Spleen (tissue), 7 donors: Measurements from ENCODE around the gene TLK2.
"Not testable (repeated sequence)": the region's sequence is repeated elsewhere in the genome, so short reads cannot be mapped to it uniquely, and the experiment has no call there.

ENCODE experiments used
- CTCF ChIP-seq, 11 experiments: fragments of 200-600 bp in 7 of 11; fragments of 450-650 bp in 4 of 11; sonication (generic) in 4 of 11; IDR thresholded peaks in 8 of 11; conservative IDR thresholded peaks in 3 of 11; 1 replicate in 7 of 11; 2 replicates in 4 of 11; pipeline versions ENCODE4 v1.4.0 to v1.8.0; 2016 to 2021; ENCODE audit warnings: antibody characterized with exemption in 11 of 11, inconsistent platforms in 4 of 11, mild to moderate bottlenecking in 1 of 11
- POLR2A ChIP-seq, 3 donors: fragments of 450-650 bp; IDR thresholded peaks; one replicate each; pipeline ENCODE4 v1.5.1; 2017; ENCODE audit warnings: antibody characterized with exemption in 3 of 3, mild to moderate bottlenecking in 1 of 3
- donor health status: DM: no; HTN: no; CAD: no; lungs with moderate emphysema.
- donor health status: DM: no; HTN: no; CAD: no.
- donor health status: DM: no; HTN: no; CAD: no.

GRCh38 chr17:62478880-62479638, 434 bp downstream of the TLK2 start:
- not testable (repeated sequence) for TF ChIP-seq CTCF (IDR thresholded peaks at IDR 0.05 in 8 of 11, conservative IDR thresholded peaks at IDR 0.05 in 3 of 11); POLR2A (IDR thresholded peaks at IDR 0.05)
